HG03469 (cell line): Measurements from ENCODE around the gene PIM2.
"Not testable (repeated sequence)": the region's sequence is repeated elsewhere in the genome, so short reads cannot be mapped to it uniquely, and the experiment has no call there.

ENCODE experiments used
- ATAC-seq: cut with Tn5 transposase; IDR thresholded peaks from one replicate; pipeline ENCODE4 v1.9.1; 2021; ENCODE audit warnings: mild to moderate bottlenecking, moderate library complexity, moderate number of reproducible peaks; ENCODE audit not compliant: unreplicated experiment

Gene PIM2

DNA sequence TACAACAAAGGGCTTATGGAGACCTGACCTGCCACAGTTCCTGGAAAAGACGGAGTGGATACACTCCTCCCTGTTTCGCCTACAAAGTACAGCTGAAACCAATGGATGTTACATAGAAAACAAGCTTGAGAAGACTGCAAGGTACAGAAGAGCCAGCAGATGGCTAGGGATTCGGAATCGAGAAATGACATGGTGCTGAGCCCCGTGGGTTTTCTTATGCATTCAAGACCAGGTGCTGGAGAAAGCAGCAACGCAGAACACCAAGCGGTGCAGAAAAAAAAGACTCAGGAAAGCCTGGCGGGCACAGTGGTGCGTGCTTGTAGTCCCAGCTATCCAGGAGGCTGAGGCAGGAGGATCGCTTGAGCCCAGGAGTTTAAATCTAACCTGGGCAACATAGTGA lies 35.1 kb downstream of the PIM2 start:
- ATAC-seq: no peak

DNA sequence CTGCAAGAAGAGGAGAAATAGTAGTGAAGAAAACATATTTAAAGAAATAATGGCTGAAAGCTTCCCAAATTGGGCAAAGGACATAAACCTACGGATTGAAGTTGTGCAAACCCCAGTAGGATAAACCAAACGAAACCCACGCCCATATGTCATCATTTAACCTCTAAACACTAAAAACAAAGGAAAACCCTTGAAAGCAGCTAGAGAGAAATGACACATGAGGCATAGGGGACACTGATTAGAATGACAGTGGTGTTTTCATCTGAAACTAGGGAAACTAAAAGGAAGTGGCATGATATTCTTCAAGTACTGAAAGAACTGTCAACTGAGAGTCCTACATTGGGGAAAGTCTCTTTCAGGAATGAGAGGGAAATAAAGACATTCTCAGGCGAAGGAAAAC lies 41.9 kb downstream of the PIM2 start:
- ATAC-seq: not testable (repeated sequence)

DNA sequence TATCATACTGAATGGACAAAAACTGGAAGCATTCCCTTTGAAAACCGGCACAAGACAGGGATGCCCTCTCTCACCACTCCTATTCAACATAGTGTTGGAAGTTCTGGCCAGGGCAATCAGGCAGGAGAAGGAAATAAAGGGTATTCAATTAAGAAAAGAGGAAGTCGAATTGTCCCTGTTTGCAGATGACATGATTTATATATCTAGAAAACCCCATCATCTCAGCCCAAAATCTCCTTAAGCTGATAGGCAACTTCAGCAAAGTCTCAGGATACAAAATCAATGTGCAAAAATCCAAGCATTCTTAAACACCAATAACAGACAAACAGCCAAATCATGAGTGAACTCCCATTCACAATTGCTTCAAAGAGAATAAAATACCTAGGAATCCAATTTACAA lies 46.8 kb downstream of the PIM2 start:
- ATAC-seq: not testable (repeated sequence)

DNA sequence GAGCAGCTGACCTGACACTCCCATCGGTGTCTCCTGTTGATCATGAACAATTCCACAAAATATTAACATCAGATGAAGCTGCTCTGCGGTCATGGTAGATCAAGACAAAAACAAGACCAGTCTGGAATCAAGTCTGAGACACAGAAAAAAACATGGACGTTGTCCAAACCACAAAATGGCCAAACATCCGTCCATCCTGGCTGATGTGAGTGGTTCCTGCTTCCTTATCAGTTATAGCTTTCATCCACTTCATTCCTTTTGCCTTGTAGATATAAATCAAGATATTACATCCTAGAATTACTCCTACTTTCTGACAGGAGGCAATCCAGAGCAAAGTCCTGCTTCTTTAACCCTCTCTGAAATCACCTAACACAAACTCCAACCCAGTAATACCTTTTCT lies 54.6 kb downstream of the PIM2 start:
- no peak for ATAC-seq
